HG03558 (cell line): ENCODE data around the gene NLRC3.

ENCODE experiments used
- ATAC-seq: cut with Tn5 transposase; IDR thresholded peaks from one replicate; pipeline ENCODE4 v1.9.1; 2021; ENCODE audit warnings: moderate number of reproducible peaks; ENCODE audit not compliant: unreplicated experiment; ENCODE audit errors: extremely low read depth

The NLRC3 gene

DNA sequence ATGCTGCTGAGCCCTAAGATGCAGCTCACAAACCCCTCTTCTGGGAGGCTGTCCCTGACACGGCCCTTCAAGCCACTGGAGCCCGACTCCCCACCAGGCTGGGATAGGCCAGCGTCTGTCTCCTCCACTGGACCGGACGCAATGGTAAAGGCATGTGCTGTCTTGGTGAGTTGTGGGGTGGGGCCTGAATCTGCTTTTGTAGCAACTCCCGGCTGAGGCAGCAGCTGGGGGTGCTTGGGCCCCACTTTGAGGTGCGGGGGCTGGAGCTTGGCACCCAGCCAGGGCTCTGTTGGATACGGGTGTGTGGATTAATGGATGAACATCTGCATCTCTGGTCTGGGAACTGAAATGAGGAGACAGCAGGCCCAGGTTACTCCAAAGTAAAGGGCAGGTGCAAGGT is 3.5 kb upstream of the NLRC3 start:
- ATAC-seq, result no peak

DNA sequence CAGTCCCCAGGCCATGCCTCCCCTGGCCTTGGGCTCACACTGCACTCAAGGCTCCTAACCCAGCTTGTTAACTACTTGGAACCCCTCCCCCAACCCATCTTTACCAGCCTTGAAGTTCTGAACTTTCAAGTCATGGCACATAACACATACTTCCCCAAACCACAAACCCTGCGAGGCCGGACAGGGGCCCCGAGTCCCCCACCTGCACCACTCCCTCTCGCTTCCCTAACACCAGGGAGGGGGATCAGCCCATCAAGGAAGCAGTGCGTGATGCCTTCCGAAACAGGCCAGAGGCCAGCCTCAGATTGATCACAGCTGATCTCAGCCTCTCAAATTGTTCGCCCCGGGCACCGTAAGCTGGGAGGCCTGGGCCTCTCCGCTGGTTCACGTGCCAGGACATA is 3.0 kb upstream of the NLRC3 start:
- ATAC-seq, result no peak

DNA sequence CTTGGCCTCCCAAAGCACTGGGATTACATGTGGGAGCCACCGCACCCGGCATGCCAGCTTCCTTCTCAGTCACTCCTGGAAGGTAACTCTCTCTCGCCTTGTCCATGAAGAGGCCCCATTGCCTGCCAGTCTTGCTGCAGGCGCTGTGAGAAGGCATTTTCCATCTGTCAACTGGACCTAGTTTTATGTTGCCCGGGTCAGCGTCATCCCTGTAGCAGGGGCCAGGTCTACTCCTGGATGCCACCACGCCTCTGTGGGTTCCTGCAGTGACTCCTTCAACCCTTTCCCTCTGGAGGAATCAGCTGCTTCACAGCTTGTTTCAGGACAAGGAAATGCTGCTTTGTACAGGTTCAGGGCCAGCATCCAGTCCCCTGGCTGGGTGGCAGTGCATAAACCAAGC is 2.6 kb upstream of the NLRC3 start:
- ATAC-seq, result no peak

DNA sequence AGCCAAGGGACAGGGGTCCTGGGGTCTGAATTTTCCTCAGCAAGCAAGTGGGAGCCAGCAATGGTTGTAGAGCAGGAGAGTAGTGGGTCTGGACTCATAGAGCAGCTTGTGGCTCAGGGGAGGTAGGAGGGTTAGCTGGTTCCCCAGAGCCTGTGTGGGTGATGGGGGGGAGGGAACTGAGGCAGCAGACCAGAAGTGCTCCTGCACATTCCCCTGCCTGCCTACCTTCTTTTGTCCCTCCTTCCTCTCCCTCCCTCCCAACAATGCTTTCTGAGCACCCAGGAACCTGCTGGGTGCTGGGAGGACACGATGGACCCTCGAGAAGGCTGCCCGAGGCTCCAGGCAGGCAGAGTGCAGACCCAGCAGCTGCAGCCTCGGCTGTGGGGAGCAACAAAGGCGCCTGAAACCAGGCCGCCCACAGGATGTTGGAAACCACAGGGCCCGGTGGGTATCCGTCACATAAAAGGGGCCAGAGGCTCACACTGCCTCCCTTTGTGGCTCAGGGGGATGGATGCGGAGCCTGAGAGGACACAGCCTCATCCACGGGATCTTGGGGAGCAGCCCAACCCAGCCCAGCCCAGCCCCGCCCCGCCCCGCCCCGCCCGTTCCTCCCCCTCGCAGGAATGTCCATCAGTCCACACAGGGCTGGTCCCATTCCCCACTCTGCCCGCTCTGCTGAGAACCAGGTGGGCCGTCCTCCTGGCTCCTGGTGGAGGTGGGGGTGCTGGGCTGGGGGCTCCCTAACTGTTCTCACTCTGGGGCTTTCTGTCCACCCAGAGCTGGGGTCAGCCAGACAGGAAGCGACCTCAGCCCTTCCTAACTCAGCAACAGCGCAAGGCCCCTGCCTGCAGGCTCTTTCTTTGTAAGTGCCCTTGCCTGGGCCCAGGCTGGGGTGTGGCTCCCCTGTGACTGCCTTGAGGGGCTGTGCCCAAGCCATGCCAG is 1.7 kb upstream of the NLRC3 start:
- no peak for ATAC-seq

DNA sequence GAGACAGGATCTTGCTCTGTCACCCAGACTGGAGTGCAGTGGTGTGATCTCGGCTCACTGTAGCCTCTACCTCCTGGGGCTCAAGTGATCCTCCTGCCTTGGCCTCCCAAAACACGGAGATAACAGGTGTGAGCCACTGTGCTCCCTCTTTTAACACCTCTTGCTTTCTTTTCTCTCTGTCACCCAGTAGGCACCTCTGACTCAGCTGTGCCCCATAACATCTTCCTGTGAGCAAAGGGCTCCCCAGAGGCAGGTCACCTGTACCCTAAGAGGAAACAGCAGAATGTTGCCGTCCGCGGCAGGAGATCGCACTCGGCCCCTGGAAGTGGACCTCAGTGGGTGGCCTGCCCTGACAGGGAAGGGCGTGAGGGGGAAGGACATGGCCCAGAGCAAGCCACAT is 918 bp upstream of the NLRC3 start:
- no peak for ATAC-seq

DNA sequence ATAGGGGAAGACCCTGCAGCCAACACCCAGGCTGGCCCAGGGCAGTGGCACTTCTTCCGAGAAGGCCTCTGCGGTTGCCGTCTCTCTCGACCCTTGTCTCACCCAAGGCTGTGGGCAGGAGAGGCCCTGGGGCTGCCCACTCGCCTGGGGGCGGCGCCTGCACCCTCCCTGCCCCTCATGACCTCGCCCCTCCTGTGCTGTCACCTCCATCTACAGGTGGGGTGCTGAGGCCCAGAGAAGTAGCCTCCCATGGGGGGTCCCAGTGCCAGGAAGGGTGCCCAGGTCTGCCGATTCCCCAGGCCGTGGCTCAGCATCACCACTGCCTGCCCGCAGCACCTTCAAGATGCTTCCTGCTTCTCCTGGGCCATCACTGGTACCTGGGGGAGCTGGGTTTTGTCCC is 992 bp downstream of the NLRC3 start:
- no peak for ATAC-seq

DNA sequence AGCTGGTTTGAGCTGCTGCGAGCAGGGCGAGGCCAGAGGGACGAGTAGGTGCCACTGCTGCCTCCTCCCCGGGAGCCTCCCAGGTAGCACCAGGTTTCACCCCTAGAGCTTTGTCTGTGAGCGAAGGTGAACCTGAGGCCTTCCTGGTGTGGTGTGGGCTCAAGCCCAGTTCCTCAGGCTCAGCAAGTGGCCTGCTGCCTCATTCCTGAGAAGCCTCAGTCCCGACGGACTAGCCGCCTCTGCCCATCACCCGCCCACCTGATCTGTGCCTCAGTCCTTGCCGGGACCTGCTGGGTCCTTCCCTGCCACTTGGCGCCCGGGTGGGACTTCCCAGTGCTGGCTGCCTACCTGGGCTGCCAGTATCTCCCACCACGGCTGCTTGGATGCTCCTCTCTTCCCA is 1.7 kb downstream of the NLRC3 start:
- no peak for ATAC-seq

DNA sequence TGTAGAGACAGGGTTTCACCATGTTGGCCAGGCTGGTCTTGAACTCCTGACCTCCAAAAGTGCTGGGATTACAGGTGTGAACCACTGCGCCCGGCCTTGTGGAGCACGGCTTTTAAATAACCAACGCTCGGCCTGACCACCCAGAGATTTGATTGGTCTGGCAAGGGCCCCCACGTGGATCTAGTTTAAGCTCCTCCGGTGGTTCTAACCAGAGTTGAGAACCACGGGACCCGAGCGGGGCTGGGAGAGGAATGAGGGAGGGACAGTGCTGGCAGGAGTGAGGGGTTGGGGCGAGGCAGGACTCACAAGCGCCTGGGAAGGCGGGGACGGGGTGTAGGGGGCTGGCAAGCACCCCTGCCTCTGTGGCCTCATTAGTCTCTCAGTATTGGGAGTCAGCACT is 3.0 kb downstream of the NLRC3 start:
- no peak for ATAC-seq

DNA sequence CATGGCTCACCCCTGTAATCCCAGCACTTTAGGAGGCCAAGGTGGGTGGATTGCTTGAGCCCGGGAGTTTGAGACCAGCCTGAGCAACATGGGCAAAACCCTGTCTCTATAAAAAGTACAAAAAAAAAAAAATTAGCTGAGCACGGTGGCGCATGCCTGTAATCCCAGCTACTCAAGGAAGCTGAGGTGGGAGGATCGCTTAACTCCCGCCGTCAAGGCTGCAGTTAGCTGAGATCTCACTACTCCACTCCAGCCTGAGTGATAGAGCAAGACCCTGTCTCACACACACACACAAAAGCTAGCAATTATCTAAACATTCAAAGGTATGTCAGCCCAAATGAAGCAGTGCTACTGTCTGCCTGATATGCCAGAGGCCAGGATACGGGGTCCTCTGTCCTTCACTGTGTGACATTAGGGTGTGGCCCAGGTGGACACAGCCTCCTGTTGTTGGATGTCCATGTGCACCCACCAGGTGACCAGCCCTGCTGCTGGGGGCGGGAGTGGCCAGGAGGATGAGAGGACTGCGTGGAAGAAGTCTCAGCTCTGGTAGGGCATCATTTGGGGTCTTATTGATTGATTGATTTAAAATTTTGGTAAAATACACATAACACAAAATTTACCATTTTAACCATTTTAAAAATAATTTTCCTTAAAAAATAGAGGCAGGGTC is 3.9 kb downstream of the NLRC3 start:
- ATAC-seq, result no peak

DNA sequence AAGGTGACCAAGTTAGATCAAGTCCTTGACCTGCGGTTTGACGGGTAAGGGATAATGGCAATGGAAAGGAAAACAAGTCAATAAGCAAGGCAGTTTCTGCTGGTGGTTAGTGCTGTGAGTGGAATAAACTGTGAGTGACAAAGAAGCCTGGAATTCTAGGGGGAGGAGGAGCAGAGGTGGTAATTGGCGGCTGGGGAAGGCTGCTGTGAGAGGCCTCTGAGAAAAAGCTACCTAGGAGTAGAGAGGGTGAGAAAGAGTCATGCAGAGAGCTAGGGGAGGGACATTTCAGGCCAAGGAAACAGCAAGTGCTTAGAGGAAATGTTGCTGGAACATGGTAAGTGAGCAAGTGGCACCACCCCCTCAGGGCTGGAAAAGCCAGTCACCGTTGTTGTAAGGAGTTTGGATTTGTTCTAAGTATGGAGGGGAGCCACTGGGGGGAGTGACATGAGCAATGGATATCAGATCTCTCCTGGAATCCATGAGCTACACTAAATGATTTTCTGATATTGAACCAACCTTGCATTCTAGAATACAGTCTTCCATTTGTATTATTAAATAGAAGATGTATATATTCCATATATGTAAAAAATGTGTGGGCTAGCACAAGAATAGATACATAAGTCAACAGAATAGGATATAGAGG is 6.7 kb downstream of the NLRC3 start:
- no peak for ATAC-seq

DNA sequence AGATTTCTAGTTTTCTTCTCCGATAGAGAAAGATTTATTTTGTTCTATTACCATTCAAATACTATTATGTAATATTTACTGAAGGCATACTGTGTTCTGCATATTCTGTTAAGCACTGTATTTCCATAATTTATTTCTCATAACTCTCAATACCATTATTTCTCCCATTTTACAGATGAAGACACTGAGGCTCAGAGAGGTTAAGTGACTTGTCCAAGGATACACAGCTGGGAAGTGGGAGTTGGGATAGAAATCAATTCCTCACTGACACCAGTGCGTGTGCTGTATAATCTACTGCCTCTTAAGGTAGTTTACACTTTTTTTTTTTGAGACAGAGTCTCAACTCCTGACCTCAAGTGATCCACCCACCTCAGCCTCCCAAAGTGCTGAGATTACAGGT is 7.4 kb downstream of the NLRC3 start:
- no peak for ATAC-seq

DNA sequence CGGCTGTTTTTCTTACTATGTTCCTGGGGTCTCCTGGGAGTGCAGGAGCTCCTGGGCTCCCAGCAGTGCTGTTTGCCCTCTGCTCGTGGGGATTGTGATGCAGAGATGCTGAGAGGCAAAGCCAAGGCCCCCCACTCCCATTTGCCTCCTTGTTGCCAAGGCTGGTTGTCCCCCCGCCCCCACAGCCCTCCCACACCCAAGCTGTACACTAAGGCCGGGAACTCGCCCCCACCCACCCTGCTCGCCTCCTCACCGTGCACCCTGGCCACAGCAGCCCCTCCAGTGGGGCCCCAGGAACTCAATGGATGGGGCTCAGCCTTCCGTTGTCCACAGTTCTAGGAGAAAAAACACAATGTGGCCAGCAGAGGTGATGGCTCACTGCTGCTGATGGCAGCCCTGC is 10.2 kb downstream of the NLRC3 start:
- ATAC-seq, result no peak

DNA sequence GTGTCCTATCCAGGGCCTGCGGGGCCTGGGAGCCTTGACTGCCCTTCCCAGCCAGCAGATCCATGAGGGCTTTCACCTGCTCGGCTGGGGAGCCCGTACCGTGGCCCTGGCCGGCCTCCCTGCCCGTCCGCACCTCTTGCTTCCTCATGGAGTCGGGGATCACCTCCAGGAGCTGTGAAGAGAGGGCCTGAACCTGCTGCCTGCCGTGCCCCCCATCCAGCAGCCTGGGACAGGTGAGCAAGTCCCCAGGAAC is 12.4 kb downstream of the NLRC3 start:
- ATAC-seq, result no peak

DNA sequence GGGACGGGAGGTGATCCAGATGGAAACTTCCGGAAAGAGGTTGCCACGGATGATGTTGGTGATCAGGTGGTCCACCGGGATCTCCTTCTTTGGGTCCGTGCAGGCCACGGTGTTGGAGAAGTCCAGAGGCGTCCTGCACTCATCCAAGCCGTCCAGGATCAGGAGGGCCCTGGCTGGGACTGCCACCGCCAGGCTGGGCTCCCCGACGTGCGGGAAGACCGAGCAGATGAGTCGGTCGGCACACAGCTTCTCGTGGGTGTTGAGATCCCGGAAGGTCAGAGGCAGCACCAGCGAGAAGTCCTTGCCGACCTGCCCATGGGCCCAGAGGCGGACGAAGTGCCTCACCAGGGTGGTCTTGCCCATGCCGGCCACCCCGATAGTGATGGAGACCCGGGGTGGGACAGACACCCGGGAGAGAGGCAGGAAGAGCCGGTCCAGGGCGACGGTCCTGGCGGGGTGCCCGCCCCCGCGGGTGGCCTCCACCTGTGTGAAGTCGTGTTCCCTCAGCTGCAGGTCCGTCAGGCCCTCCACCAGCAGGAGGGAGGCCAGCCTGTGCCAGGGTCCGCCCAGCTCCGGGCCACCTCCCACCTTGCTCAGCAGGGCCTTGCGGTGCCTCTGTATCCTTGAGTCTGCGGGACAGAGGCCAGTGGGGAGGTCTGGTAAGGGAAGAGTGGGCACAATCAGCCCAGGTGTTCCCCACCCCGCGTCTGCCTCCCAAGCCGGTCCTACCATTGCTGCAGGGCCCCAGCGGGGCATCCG is 12.9 kb downstream of the NLRC3 start:
- no peak for ATAC-seq

DNA sequence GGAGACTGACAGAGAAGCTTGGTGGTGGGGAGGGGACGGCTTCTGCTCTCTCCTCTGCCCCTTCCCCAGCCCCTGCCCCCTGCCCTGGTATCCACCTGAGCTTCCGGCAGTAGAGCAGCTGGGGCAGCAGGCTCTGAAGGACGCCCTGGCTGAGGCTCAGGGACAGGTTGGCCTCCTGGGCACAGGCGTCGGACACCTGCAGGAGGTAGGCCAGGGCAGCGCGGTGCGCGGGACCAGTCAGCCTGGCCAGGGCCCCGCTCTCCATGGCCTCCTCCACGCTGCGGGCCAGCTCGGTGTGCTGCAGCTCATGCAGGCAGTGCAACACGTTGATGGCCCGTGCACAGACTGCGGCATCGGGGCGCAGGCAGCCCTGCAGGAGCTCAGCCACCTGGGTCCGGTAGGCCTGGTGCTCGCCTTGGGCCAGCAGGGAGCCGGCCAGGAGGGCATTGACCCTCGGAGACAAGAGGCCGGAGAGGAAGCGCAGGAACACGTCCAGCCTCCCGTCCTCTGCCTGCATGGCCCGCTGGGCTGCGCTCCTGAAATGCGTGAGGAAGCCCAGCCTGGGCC is 14.2 kb downstream of the NLRC3 start:
- ATAC-seq, result no peak

DNA sequence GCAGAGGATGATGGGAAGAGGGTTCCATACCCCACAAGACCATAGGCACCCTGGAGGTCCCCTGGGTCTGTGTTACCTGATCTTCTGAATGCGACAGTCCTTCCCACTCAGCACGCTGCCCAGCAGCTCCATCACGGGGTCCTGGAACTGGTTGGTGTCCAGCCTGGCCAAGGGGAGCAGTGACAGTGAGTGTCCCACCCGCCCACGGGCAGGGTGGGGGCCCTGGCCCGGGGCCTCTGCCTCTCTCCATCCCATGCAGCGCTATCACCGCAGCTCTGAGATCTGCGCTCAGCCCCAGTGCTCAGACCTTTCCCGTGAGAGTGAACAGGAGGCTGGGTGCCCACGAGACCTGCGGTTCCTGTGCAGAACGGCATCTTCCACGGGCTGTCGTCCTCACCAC is 15.6 kb downstream of the NLRC3 start:
- no peak for ATAC-seq

DNA sequence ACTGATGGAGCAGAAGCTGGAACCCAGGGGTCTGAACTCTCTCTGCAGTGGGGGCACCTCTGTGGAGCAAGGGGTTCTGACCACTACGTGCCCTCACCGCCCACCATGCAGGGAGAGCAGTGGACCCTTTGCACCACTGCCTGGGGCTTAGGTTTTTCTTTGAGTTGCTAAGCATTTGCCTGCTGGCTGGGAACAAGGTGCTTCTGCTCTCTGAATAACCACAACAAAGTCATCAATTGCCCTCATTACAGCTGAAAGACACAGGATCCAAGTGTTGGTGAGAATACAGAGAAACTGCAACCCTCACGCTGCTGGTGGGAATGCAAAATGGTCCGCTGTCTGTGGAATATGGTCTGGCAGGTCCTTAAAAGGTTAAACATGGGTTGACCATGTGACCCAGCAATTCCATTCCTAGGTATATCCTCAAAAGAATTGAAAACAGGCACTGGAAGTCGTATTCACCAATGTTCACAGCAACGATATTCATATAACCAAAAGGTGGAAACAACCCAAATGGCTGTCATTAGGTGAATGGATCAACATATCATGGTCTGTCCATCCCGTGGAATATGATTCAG is 22.8 kb downstream of the NLRC3 start:
- ATAC-seq, result no peak

DNA sequence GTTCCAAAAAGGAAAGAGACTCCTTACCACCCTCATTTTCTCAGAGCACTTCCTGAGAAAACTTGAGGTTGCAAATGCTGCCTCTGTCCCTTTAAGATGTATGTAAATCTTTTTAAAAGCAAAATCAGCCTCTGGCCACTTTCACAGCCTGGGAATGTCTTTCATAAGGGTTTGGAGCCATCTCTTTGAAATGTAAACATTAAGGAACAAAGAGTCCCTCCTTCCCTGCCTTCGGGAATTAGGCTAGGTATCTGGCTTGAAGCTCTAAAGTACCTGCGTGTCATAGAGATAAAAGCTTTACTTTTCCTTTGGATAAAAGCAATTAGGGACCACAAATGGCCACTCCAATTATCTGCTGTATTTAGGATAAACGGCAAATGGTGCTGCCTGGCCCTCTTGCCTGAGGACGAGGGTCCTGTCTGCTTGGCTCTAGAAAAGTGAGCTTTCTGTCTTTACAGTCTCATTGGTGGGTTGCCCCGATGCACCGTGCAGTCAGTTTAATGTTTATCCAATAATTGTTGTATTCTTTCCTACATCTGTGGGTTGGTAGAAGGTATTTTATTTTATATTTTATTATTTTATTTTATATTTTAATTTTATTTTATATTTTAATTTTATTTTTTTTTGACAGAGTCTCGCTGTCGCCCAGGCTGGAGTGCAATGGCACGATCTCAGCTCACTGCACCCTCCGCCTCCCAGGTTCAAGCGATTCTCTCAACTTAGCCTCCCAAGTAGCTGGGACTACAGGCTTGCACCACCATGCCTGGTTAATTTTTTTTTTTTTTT is 23.9 kb downstream of the NLRC3 start:
- no peak for ATAC-seq
